Stimulated activated CD8-positive, alpha-beta memory T cell treated with anti-CD3 and anti-CD28 coated beads, Interleukin-15, amount 100 ng/mL, for 1 hour (primary cell): Measurements from ENCODE around the gene RAB11FIP5.
"Not testable (repeated sequence)": the region's sequence is repeated elsewhere in the genome, so short reads cannot be mapped to it uniquely, and the experiment has no call there.

Experiments used
- DNase-seq: peaks from one replicate; pipeline ENCODE4 v3.0.0-alpha.2; 2020; ENCODE audit warnings: low read depth

The RAB11FIP5 gene

GRCh38 chr2:73111073-73112025, 1.4 kb downstream of the RAB11FIP5 start:
- no peak for DNase-seq

- no peak for DNase-seq
Measured at GRCh38 chr2:73110168-73111072, 2.3 kb downstream of the RAB11FIP5 start.

GRCh38 chr2:73109431-73110167, 3.1 kb downstream of the RAB11FIP5 start:
- DNase-seq: no peak

GRCh38 chr2:73107211-73107926, 5.4 kb downstream of the RAB11FIP5 start:
- no peak for DNase-seq

GRCh38 chr2:73106791-73107190, 6.0 kb downstream of the RAB11FIP5 start:
- DNase-seq: no peak

GRCh38 chr2:73105511-73105971, 7.2 kb downstream of the RAB11FIP5 start:
- no peak for DNase-seq

GRCh38 chr2:73104933-73105332, 7.8 kb downstream of the RAB11FIP5 start:
- DNase-seq: no peak

- DNase-seq: no peak
Measured at GRCh38 chr2:73103018-73103542, 9.7 kb downstream of the RAB11FIP5 start.

GRCh38 chr2:73101626-73102256, 11.0 kb downstream of the RAB11FIP5 start:
- no peak for DNase-seq

GRCh38 chr2:73100956-73101355, 11.8 kb downstream of the RAB11FIP5 start:
- no peak for DNase-seq

- DNase-seq: no peak
Measured at GRCh38 chr2:73099486-73099885, 13.3 kb downstream of the RAB11FIP5 start.

- no peak for DNase-seq
Measured at GRCh38 chr2:73095910-73096309, 16.8 kb downstream of the RAB11FIP5 start.

GRCh38 chr2:73093601-73094218, 19.0 kb downstream of the RAB11FIP5 start:
- not testable (repeated sequence) for DNase-seq

- no peak for DNase-seq
Measured at GRCh38 chr2:73092146-73092783, 20.5 kb downstream of the RAB11FIP5 start.

GRCh38 chr2:73091696-73092095, 21.1 kb downstream of the RAB11FIP5 start:
- DNase-seq: no peak

GRCh38 chr2:73091164-73091563, 21.6 kb downstream of the RAB11FIP5 start:
- DNase-seq: no peak

- DNase-seq: no peak
Measured at GRCh38 chr2:73089270-73090030, 23.3 kb downstream of the RAB11FIP5 start.

- no peak for DNase-seq
Measured at GRCh38 chr2:73088703-73089102, 24.0 kb downstream of the RAB11FIP5 start.

- no peak for DNase-seq
Measured at GRCh38 chr2:73088211-73088610, 24.5 kb downstream of the RAB11FIP5 start.
